IMR-90 (cell line): ENCODE measurements around the gene HNRNPR.

ENCODE experiments used
- BHLHE40 ChIP-seq: fragments of 150-350 bp; IDR thresholded peaks from 2 replicates; pipeline ENCODE4 v1.6.1; 2016; ENCODE audit warnings: mild to moderate bottlenecking, low read depth, low read length
- CEBPB ChIP-seq: IDR thresholded peaks from 2 replicates; pipeline ENCODE4 v1.6.1; 2012; ENCODE audit warnings: low read depth, low read length, improper control_type of control experiment
- CHD1 ChIP-seq: IDR thresholded peaks from 2 replicates; pipeline ENCODE4 v1.6.1; 2012; ENCODE audit warnings: low read depth, low read length, improper control_type of control experiment
- MAFK ChIP-seq: IDR thresholded peaks from 2 replicates; pipeline ENCODE4 v1.6.1; 2012; ENCODE audit warnings: low read depth, low read length, improper control_type of control experiment
- MAZ ChIP-seq: IDR thresholded peaks from 2 replicates; pipeline ENCODE4 v1.6.1; 2012; ENCODE audit warnings: low read depth, mild to moderate bottlenecking, low read length, improper control_type of control experiment, moderate library complexity, borderline replicate concordance
- MXI1 ChIP-seq: IDR thresholded peaks from 2 replicates; pipeline ENCODE4 v1.6.1; 2012; ENCODE audit warnings: low read depth, mild to moderate bottlenecking, low read length, moderate library complexity, borderline replicate concordance
- NFE2L2 ChIP-seq: fragments of 150-350 bp; IDR thresholded peaks from 2 replicates; pipeline ENCODE4 v1.6.1; 2016; ENCODE audit warnings: low read depth, mild to moderate bottlenecking, low read length
- POLR2A ChIP-seq: IDR thresholded peaks from 2 replicates; pipeline ENCODE4 v1.6.1; 2012; ENCODE audit warnings: mild to moderate bottlenecking, low read depth, low read length
- RAD21 ChIP-seq: IDR thresholded peaks from 2 replicates; pipeline ENCODE4 v1.6.1; 2012; ENCODE audit warnings: low read length, improper control_type of control experiment
- RCOR1 ChIP-seq: IDR thresholded peaks from 2 replicates; pipeline ENCODE4 v1.6.1; 2012; ENCODE audit warnings: mild to moderate bottlenecking, low read length, improper control_type of control experiment; ENCODE audit not compliant: insufficient replicate concordance
- RFX5 ChIP-seq: IDR thresholded peaks from 2 replicates; pipeline ENCODE4 v1.8.0; 2012; ENCODE audit warnings: low read depth, mild to moderate bottlenecking, low read length, moderate library complexity
- SMC3 ChIP-seq: fragments of 150-350 bp; IDR thresholded peaks from 2 replicates; pipeline ENCODE4 v1.6.1; 2016; ENCODE audit warnings: low read depth, mild to moderate bottlenecking, antibody characterized with exemption, low read length, moderate library complexity
- TF ChIP-seq, protein P1 (sequence below): conservative IDR thresholded peaks from 2 replicates; pipeline ENCODE4 v1.5.1; 2012; ENCODE audit warnings: mild to moderate bottlenecking, low read depth, low read length, improper control_type of control experiment

DNA sequence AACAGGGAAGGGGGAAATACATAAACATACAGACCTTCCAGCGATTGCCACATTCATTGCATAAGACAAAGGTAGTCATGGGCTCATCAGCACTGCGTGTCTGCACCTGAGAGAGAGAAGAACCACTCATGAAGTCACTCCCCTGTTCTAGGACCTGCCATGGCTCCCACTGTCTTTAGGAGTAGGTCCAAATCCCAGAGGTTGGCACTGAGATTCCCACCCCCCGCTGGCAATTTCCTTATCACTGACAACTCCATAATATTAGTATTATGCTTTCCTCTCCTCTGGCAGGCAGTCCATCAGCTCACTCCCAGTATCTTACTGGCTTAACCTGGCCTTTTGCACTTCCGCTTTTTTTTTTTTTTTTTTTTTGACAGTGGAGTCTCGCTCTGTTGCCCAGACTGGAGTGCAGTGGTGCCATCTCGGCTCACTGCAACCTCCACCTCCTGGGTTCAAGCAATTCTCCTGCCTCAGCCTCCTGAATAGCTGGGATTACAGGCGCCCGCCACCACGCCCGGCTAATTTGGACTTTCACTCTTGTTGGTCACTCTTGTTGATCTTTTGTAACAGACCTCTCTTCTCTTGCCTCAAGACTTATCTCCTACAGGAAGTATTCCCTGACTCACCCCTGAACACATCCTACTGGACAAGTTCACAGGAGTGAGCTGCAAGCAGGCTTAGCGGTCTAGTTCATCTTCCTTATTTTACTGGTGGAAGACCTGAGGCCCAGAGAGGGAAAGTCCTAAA is 40.4 kb upstream of the HNRNPR start:
- TF ChIP-seq RCOR1, result no peak
- TF ChIP-seq, protein P1, sequence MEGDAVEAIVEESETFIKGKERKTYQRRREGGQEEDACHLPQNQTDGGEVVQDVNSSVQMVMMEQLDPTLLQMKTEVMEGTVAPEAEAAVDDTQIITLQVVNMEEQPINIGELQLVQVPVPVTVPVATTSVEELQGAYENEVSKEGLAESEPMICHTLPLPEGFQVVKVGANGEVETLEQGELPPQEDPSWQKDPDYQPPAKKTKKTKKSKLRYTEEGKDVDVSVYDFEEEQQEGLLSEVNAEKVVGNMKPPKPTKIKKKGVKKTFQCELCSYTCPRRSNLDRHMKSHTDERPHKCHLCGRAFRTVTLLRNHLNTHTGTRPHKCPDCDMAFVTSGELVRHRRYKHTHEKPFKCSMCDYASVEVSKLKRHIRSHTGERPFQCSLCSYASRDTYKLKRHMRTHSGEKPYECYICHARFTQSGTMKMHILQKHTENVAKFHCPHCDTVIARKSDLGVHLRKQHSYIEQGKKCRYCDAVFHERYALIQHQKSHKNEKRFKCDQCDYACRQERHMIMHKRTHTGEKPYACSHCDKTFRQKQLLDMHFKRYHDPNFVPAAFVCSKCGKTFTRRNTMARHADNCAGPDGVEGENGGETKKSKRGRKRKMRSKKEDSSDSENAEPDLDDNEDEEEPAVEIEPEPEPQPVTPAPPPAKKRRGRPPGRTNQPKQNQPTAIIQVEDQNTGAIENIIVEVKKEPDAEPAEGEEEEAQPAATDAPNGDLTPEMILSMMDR, result no peak
- no peak for TF ChIP-seq POLR2A
- 0 out of 2 replicates have a peak, but pooled peaks have one; percentile 19 for TF ChIP-seq CEBPB
- TF ChIP-seq SMC3, result no peak
- no peak for TF ChIP-seq MAZ
- no peak for TF ChIP-seq CHD1
- TF ChIP-seq MAFK, result no peak
- TF ChIP-seq NFE2L2, result no peak
- no peak for TF ChIP-seq RAD21
- no peak for TF ChIP-seq RFX5
- TF ChIP-seq MXI1, result no peak
- no peak for TF ChIP-seq BHLHE40
